GM18508 (cell line): ENCODE data around the gene PAN2.
"Not testable (repeated sequence)": the region's sequence is repeated elsewhere in the genome, so short reads cannot be mapped to it uniquely, and the experiment has no call there.

Experiments
- ATAC-seq: cut with Tn5 transposase; IDR thresholded peaks from one replicate; pipeline ENCODE4 v1.9.1; 2021; ENCODE audit warnings: moderate number of reproducible peaks; ENCODE audit not compliant: insufficient read depth, unreplicated experiment

The PAN2 gene

GRCh38 chr12:56333679-56334489 is at the start of gene PAN2:
Gene PAN2, minus strand, starts transcription at chr12:56334000. Its CDS starts 906 bp downstream, at chr12:56333094.
- peak; percentile 72 for ATAC-seq

DNA sequence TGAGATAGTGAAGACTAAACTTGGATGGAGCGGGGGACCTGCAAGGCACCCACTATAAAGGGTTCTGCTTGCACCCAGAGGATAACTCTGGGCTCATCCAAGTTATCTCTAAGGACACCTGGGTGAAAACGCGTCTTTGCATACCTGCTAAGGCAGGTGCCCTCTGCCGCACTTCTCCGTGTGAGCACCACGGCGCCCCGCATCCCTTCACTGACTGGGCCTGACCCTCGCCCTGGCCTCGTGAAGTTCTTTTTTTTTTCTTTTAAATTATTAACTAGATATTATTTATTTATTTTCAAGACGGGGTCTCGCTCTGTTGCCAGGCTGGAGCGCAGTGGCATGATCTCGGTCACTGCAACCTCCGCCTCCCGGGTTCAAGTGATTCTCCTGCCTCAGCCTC is 48.8 kb upstream of the PAN2 start:
- no peak for ATAC-seq

GRCh38 chr12:56377989-56378316 is 44.2 kb upstream of the PAN2 start:
- ATAC-seq: no peak

GRCh38 chr12:56377310-56377988 is 43.6 kb upstream of the PAN2 start:
- ATAC-seq: no peak

DNA sequence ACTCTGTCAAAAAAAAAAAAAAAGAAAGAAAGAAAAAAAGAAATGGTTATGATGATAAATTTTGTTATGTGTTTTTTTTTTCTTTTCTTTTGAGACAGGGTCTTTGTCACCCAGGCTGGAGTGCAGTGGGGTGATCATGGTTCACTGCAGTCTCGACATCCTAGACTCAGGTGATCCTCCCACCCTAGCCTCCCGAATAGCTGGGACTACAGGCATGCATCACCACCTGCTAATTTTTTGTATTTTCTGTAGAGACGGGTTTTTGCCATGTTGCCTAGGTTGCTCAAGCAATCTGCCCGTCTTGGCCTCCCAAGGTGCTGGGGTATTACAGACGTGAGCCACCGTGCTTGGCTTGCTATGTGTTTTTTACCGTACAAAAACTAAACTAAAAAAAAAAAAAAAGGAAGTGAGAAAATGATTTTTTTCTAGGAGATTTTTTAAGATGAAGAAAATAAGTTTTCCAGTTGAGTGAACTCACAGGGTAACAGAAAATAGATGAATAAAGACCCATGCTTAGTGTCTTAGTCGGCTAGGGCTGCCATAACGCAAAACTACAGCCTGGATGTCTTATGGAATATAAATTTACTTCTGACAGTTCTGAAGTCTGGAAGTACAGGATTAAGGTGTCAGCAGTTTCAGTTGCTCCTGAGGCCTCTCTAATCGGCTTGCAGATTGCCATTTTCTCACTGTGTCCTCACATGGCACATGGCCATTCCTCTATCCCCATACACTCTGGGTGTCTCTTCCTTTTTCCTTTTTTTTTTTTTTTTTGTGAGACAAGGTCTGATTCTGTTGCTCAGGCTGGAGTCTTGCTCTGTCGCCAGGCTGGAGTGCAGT is 42.0 kb upstream of the PAN2 start:
- ATAC-seq: peak; percentile 43

DNA sequence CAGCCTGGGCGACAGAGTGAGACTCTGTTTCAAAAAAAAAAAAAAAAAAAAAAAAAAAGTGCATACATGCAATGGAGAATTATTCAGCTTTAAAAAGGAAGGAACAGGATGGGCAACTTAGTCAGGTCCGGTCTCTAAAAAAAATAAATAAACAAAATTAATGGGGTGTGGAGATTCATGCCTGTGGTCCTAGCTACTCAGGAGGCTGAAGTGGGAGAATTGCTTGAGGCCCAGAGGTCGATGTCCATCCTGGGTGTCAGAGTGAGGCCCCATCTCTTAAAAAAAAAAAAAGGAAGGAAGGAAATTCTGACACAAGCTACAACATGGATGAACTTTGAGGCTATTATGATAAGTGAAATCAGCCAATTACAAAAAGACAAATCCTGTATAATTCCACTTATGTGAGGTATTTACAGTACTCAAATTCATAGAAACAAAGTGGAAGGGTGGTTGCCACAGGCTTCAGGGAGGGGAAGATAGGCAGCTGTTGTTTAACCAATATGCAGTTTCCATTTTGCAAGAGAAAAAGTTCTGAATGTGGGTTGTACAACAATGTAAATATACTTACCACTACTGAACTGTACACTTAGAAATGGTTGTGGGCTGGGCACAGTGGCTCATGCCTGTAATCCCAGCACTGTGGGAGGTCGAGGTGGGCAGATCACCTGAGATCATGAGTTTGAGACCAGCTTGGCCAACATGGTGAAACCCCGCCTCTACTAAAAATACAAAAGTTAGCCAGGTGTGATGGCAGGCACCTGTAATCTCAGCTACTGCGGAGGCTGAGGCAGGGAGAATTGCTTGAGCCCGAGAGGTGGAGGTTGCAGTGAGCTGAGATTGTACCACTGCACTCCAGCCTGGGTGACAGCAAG is 41.2 kb upstream of the PAN2 start:
- no peak for ATAC-seq

DNA sequence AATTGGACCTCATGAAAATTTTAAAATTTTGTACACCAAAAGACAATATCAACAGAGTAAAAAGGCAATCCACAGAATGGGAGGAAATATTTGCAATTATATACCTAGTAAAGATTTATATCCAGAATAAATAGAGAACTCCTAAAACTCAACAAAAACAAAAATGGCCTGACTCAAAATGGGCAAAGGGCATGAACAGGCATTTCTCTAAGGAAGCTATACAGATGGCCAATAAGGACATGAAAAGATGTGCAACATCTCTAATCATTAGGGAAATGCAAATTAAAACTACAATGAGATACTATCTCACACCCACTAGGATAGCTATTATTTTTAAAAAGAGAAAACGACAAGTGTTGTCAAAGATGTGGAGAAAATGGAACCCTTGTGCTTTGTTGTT is 39.7 kb upstream of the PAN2 start:
- ATAC-seq: no peak

- ATAC-seq: no peak
Measured at GRCh38 chr12:56366948-56367347, 33.1 kb upstream of the PAN2 start.

DNA sequence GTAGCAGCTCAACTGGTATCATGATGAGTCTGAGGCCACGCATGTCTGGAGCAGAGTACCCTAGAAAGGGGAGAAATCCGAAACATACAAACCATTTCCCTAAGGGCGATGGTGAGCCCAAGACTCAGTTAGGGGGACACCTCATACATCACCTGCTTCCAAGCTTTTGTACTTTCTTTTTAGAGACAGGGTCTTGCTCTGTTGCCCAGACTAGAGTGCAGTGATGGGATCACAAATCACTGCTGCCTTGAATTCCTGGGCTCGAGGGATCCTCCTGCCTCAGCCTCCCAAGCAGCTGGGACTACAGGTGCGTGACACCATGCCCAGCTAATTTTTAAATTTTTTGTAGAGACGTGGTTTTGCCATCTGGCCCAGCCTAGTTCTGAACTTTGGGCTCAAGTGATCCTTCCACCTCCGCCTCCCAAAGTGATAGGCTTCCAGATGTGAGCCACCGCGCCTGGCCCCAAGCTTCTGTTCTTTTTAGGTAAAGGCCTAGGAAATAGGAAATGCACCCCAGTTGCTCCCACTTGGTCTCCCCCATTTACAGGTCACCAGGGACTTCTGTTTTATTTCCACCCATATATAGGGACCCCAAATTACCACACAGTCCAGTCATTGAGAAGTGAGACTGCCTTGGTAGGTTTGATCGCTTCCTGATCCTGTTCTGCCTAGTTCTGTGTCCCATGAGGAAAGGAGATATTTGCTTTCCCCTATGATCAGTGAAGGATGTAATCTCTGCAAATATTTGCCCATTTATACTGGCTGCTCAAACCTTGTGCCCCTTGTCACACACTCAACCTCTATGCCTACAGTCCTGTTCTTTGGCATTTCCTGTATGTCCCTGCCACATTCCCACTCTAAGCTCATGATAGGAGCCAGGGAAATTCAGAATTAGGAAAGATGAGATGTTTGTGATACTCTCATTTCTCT is 28.6 kb upstream of the PAN2 start, which contains the start of gene APOF:
APOF (minus strand) TSS at position 728 of the 930 bp plus-strand sequence; CDS start at position 616, 112 bp downstream.
- no peak for ATAC-seq

DNA sequence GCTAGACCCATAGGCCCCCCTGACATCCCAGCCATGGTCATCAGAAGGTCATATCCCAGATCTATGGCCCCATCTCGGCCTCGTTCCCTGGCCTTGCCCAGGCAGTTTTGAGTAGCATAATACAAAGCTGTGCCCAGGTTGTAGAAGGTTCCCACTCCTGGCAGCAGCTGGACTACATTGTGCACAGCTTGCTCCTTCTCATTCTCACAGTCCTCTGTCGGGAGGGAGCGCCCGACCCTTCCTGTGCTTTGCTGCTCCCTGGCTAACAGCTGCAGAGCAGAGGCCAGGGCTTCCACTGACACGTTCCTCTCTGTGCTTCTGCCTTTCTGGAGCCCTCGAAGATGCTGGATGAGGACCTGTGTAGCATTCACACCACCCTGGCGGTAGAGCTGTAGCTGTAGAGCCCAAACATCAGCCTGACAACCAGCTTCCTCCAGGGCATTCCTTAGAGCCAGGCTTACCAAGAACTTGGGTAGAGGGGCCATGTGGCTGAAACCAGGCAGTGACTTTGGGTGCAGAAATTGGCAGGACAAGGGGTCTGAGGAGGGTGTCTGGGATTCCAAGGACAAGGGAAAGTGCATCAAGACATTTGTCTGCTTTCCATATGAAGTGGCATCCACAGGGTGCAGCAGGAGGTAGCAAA is 27.8 kb upstream of the PAN2 start:
- ATAC-seq: no peak

DNA sequence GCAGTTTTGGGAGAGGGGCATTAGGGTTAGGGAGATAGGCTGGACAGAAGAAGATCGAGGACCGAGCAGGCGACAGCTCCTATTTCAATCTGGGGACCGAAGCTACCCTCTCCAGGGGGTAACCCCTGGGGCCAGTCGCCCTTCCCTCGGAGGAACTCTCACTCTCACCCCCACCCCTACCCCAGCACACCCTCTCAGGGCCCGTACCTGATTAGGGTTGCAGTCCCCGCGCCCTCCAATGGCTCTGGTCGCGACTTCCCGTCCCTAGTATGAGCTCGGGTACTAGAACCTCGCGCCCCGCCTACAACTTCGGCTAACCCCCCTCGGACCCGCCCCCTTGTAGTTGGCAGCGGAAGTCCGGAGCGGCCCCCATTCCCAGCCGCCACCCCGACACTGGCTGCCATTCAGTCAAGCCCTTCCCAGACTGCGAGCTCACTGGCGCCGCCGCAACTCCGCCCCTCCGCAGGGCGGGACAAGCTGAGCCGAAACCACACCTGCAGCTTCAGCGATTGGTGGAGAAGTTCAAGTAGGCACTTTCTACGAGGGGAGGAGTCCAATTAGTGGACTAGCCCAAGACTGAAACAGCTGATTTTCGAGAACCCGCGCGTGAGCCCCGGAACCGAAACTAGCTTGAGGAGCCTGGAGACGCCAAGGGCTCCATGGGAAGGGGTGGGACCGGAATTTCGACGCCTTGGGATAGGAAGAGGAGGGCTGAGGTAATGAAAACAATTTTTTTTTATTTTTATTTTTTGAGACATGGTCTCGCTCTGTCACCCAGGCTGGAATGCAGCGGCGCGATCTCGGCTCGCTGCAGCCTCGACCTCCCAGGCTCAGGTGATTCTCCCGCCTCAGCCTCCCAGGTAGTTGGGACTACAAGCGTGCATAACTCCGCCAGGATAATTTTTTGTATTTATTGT is 26.3 kb upstream of the PAN2 start, which contains the start of gene STAT2:
STAT2 (minus strand) TSS at position 257 of the 917 bp plus-strand sequence. CDS start 3,536 bp downstream, outside the sequence.
- peak; percentile 86 for ATAC-seq

DNA sequence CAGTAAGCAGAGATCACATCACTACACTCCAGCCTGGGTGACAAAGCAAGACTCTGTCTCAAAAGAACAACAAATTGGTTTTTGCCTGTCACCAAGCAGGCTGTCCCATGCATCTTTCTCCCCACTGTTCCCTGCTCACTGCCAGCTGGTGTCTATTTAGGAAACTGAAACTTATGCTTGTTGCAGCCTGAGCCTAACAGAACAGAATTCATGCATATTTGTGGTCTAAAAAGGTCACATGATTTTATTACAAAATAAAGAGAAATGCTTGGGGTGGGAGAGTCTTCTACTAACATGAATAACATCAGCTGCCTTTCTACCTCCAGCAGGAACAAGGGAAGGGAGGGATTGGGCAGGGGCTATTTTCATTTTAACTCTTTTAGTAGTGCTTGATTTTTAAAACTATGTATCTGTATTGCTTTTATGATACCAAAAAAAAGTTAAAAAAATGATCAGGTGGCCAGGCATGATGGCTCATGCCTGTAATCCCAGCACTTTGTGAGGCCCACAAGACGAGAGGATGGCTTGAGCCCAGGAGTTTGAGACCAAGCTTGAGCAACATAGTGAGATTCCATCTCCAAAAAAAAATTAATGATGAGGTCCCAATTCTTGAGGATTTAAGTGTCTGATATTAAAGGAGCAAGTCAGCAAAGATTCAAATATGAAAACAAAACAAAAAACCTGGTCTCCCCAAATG is 25.2 kb upstream of the PAN2 start:
- no peak for ATAC-seq

DNA sequence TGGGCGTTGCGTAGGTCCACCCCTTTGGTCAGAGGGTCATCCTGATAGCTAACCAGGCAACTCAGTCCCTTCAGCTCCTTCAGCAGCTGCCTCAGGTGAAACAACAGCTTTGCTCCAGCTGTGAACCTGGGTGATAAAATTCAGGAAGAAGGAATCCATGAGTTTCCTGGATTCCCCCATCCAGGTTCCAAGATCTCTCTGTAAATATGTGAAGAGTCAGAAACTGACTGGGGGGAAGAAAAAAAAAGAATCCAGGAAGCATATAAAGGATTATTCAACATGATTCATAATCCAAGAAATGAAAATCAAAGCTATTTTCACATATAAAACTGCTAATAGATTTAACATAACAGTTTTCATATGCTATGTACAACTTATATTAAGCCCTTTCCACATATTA is 17.5 kb upstream of the PAN2 start:
- no peak for ATAC-seq

GRCh38 chr12:56350662-56351061 is 16.9 kb upstream of the PAN2 start:
- no peak for ATAC-seq

GRCh38 chr12:56348776-56349175 is 15.0 kb upstream of the PAN2 start:
- no peak for ATAC-seq

- not testable (repeated sequence) for ATAC-seq
Measured at GRCh38 chr12:56347255-56347654, 13.5 kb upstream of the PAN2 start.

DNA sequence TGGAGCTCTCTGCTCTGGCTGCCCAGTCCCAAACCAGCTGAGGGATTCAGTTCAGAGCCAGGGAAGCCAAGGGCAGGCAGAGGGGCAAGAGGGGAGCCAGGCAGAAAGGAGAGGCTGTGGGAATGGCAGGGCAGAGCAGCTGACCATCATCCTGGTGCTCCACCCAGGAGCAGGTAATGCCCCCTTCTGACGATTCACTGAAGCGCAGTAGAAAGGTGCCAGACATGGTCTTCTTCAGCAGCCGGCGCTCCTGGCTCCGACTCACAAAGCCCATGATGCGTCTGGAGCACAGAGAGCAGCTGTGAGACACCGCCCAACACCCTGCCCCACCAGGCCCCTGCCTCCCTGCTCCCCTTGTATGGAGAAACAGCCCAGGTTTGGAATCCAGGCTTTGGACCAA is 12.9 kb upstream of the PAN2 start:
- ATAC-seq: no peak
